BJ (cell line): ENCODE data around the gene ENHO. TPM values are rescaled to one million over a fixed set of nuclear protein-coding genes. Genes with fewer than 3 reads are reported as not detected.

Source experiments
- CTCF ChIA-PET: fragments of 350-600 bp; formaldehyde crosslinking; extraction: SDS; loops from one replicate; lab custom pipeline; 2021; ENCODE audit warnings: antibody characterized with exemption, inconsistent platforms; lab: Yijun Ruan, JAX
- POLR2A ChIA-PET: fragments of 300-600 bp; sonication (Branson Sonifier 250); formaldehyde crosslinking; extraction: SDS; loops from one replicate; lab custom pipeline; 2021; ENCODE audit warnings: antibody characterized with exemption; lab: Charles Lee
- DNase-seq: peaks from one replicate; pipeline ENCODE4 v3.0.0-alpha.2; 2011; ENCODE audit warnings: low read depth
- H3K27me3 ChIP-seq: 2 replicates; pipeline ENCODE4 v1.6.0; 2011; ENCODE audit warnings: low read length; ENCODE audit not compliant: control insufficient read depth, insufficient read depth
- H3K36me3 ChIP-seq: 2 replicates; pipeline ENCODE4 v1.5.1; 2011; ENCODE audit warnings: low read length; ENCODE audit not compliant: control insufficient read depth, insufficient read depth
- H3K4me3 ChIP-seq: 2 replicates; pipeline ENCODE4 v1.5.1; 2011; ENCODE audit warnings: low read depth, mild to moderate bottlenecking, control low read depth, low read length
- polyA plus RNA-seq: library from polyadenylated mRNA; depleted of rRNA; stranded (reverse); fragments of >200 nt; gene quantifications from 2 replicates; pipeline ENCODE4 v1.2.3, GENCODE V29; 2011
- TF ChIP-seq, protein P1 (sequence below): IDR thresholded peaks from 2 replicates; pipeline ENCODE4 v1.5.1; 2011; ENCODE audit warnings: low read depth, mild to moderate bottlenecking, control low read depth, inconsistent platforms, low read length, moderate library complexity; ENCODE audit not compliant: insufficient read depth

The ENHO gene
- polyA plus RNA-seq, 1 experiment = 0.11 TPM

- ChIA-PET POLR2A (no interaction called here), CTCF (interaction anchor here (1.2 to 1.7 kb wide), 3 partner anchors 9 to 36 kb away, joined by 4 to 6 read pairs (median 5); no protein-coding TSS in a partner anchor)
- Histone ChIP-seq H3K36me3 (no peaks in the 10 kb centered on the region), H3K27me3 (peaks cover 13% of the 10 kb centered on the region), H3K4me3 (no peak overlapping the region)
- DNase-seq = no peak
- TF ChIP-seq, protein P1, sequence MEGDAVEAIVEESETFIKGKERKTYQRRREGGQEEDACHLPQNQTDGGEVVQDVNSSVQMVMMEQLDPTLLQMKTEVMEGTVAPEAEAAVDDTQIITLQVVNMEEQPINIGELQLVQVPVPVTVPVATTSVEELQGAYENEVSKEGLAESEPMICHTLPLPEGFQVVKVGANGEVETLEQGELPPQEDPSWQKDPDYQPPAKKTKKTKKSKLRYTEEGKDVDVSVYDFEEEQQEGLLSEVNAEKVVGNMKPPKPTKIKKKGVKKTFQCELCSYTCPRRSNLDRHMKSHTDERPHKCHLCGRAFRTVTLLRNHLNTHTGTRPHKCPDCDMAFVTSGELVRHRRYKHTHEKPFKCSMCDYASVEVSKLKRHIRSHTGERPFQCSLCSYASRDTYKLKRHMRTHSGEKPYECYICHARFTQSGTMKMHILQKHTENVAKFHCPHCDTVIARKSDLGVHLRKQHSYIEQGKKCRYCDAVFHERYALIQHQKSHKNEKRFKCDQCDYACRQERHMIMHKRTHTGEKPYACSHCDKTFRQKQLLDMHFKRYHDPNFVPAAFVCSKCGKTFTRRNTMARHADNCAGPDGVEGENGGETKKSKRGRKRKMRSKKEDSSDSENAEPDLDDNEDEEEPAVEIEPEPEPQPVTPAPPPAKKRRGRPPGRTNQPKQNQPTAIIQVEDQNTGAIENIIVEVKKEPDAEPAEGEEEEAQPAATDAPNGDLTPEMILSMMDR = no peak
Observed at GRCh38 chr9:34555936-34556525, 33.2 kb upstream of the ENHO start.

- CTCF ChIA-PET = interaction anchor here (1.6 to 1.7 kb wide), 2 partner anchors 8 to 36 kb away, joined by 4 to 5 read pairs; no protein-coding TSS in a partner anchor
- H3K27me3 ChIP-seq = peaks cover 13% of the 10 kb centered on the region
- POLR2A ChIA-PET = no interaction called here
- TF ChIP-seq, protein P1 = no peak
- H3K4me3 ChIP-seq = no peak overlapping the region
- DNase-seq = no peak
- H3K36me3 ChIP-seq = no peaks in the 10 kb centered on the region
Observed at GRCh38 chr9:34555500-34555899, 32.7 kb upstream of the ENHO start.

DNA sequence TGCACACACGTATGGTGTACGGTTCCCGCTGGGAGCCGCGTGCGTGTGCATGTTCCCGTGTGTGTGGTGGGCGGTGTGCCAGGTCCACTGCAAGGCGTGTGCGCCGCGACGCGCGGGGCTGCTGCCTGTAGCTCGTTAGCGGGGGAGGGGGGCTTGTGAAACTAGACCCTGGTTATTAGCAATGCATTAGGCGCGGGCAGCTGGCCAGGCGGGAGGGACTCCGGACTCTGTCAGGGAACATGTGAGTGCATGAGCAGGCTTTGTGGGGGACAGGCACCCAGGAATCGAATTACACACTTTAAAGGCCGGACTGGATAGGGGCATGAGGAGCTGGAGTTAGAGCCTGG, 32.2 kb upstream of the ENHO start:
- TF ChIP-seq, protein P1 = no peak
- CTCF ChIA-PET = interaction anchor here (1.6 to 1.7 kb wide), 2 partner anchors 8 to 36 kb away, joined by 4 to 5 read pairs; no protein-coding TSS in a partner anchor
- Histone ChIP-seq H3K4me3 (no peak overlapping the region), H3K27me3 (peaks cover 13% of the 10 kb centered on the region), H3K36me3 (no peaks in the 10 kb centered on the region)
- DNase-seq = no peak
- POLR2A ChIA-PET = no interaction called here

- Histone ChIP-seq H3K4me3 (no peak overlapping the region), H3K27me3 (peaks cover 13% of the 10 kb centered on the region), H3K36me3 (no peaks in the 10 kb centered on the region)
- ChIA-PET POLR2A (no interaction called here), CTCF (interaction anchor here (1.6 kb wide), 1 partner anchor 37 kb away, joined by 4 read pairs; no protein-coding TSS in a partner anchor)
- no peak for DNase-seq
- TF ChIP-seq, protein P1 = no peak
Observed at GRCh38 chr9:34554211-34555001, 31.6 kb upstream of the ENHO start.

- peaks cover 11% of the 10 kb centered on the region for H3K27me3 ChIP-seq
- TF ChIP-seq, protein P1 = no peak
- no peak overlapping the region for H3K4me3 ChIP-seq
- ChIA-PET POLR2A (no interaction called here), CTCF (interaction anchor here (1.3 to 1.4 kb wide), 2 partner anchors 38 to 50 kb away, joined by 3 to 6 read pairs; no protein-coding TSS in a partner anchor)
- DNase-seq = no peak
- no peaks in the 10 kb centered on the region for H3K36me3 ChIP-seq
Observed at GRCh38 chr9:34553511-34554021, 30.8 kb upstream of the ENHO start.
